Type B pancreatic cell (in vitro differentiated cells): Measurements from ENCODE around the gene INAVA. TPM values are rescaled to one million over a fixed set of nuclear protein-coding genes. Genes with fewer than 3 reads are reported as not detected.
"Not testable (repeated sequence)": the region's sequence is repeated elsewhere in the genome, so short reads cannot be mapped to it uniquely, and the experiment has no call there.

ENCODE experiments used
- DNase-seq: peaks from one replicate; pipeline ENCODE4 v3.0.0; 2021; ENCODE audit warnings: mixed read lengths; ENCODE audit not compliant: unreplicated experiment; ENCODE audit errors: extremely low spot score
- H3K27ac Mint-ChIP-seq: 2 replicates; pipeline ENCODE4 v1.8.0; 2021; ENCODE audit warnings: mild to moderate bottlenecking, mixed read lengths
- H3K27me3 Mint-ChIP-seq: 2 replicates; pipeline ENCODE4 v1.8.0; 2021; ENCODE audit warnings: mixed read lengths
- H3K36me3 Mint-ChIP-seq: 2 replicates; pipeline ENCODE4 v1.8.0; 2021; ENCODE audit warnings: mixed read lengths
- H3K4me1 Mint-ChIP-seq: one replicate; pipeline ENCODE4 v1.8.0; 2021; ENCODE audit warnings: mixed read lengths; ENCODE audit not compliant: unreplicated experiment
- H3K4me3 Mint-ChIP-seq: 2 replicates; pipeline ENCODE4 v1.8.0; 2021; ENCODE audit warnings: mild to moderate bottlenecking, mixed read lengths
- H3K9me3 Mint-ChIP-seq: 2 replicates; pipeline ENCODE4 v1.8.0; 2021; ENCODE audit warnings: mixed read lengths
- CTCF ChIP-seq: fragments of 200-600 bp; sonication (generic); conservative IDR thresholded peaks from 2 replicates; pipeline ENCODE4 v1.5.0; 2021; ENCODE audit warnings: antibody characterized with exemption, mild to moderate bottlenecking
- total RNA-seq: library from RNA; stranded (reverse); gene quantifications from 2 replicates; pipeline ENCODE4 v1.2.1, GENCODE V29; 2021; ENCODE audit warnings: low replicate concordance

Gene INAVA
- total RNA-seq, 1 donor from 2014 or later: 38.4 TPM

DNA sequence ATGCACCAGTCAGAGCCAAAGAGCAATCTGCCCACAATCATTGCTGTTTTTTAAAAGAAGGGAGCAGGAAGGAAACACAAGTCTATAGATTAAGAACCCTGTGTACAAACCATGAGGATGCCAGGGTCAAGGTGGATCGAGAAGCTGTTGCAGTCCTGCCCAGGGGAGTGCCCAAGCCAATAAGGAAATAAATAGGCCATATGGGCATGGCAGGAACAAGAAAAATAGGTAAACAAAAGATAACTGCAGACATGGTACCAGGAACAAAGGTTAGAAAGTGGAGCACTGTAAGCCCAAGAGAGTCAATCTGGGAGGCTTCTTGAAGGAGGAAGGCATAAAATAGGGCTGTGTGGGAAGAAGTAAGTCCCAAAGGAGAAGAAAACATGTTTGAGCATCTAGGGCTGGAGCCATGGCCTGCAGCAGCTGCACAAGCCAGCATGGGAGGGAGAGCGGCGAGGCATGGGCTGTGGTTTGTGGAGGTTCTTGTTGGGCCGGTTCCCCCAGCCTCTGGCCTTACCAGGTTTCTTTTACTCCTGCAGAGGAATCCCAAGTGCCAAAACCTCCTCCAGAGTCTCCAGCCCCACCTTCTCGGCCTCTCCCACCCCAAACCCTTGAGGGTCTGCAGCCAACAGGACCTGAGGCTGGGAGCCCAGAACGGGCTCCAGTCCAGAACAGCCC lies 13.6 kb downstream of the INAVA start:
- Mint-ChIP-seq H3K27me3 (no peaks in the 10 kb centered on the region), H3K4me1 (no peaks in the 10 kb centered on the region), H3K9me3 (no peaks in the 10 kb centered on the region), H3K27ac (peak overlapping the region; percentile 22), H3K36me3 (peaks cover 10% of the 10 kb centered on the region), H3K4me3 (no peak overlapping the region)
- no peak for DNase-seq
- no peak for TF ChIP-seq CTCF

DNA sequence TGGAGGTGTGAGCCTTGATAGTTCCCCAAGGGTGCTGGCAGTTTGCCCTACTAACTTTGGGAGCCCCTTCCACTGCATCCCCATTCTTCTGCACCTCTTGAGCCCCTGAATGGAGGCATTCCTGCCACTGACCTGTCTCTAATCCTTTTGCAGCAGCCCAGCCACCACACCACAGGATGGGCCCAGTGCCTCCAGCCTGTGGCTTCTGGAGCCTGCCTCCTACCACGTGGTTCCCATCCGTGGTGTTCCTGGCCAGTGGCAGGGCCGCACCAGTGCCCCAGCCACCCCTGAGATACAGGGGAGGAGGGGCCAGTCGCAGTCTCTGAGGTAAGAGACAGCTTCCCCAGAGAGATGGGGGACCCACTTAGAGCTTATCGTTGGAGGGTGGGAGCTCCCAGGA lies 14.4 kb downstream of the INAVA start:
- H3K36me3 Mint-ChIP-seq: peaks cover 10% of the 10 kb centered on the region
- no peak for TF ChIP-seq CTCF
- no peak overlapping the region for H3K27ac Mint-ChIP-seq
- H3K4me3 Mint-ChIP-seq: no peak overlapping the region
- H3K4me1 Mint-ChIP-seq: no peaks in the 10 kb centered on the region
- H3K9me3 Mint-ChIP-seq: no peaks in the 10 kb centered on the region
- no peak for DNase-seq
- no peaks in the 10 kb centered on the region for H3K27me3 Mint-ChIP-seq

GRCh38 chr1:200909757-200910239 lies 15.1 kb downstream of the INAVA start:
- DNase-seq: no peak
- no peak for TF ChIP-seq CTCF
- Mint-ChIP-seq H3K4me3 (no peak overlapping the region), H3K36me3 (peaks cover 10% of the 10 kb centered on the region), H3K9me3 (no peaks in the 10 kb centered on the region), H3K4me1 (no peaks in the 10 kb centered on the region), H3K27me3 (no peaks in the 10 kb centered on the region), H3K27ac (no peak overlapping the region)

- Mint-ChIP-seq H3K4me3 (no peak overlapping the region), H3K27me3 (no peaks in the 10 kb centered on the region), H3K9me3 (no peaks in the 10 kb centered on the region), H3K36me3 (peaks cover 10% of the 10 kb centered on the region), H3K27ac (no peak overlapping the region), H3K4me1 (no peaks in the 10 kb centered on the region)
- DNase-seq: no peak
- TF ChIP-seq CTCF: no peak
Measured at GRCh38 chr1:200911361-200911760, 16.7 kb downstream of the INAVA start.

DNA sequence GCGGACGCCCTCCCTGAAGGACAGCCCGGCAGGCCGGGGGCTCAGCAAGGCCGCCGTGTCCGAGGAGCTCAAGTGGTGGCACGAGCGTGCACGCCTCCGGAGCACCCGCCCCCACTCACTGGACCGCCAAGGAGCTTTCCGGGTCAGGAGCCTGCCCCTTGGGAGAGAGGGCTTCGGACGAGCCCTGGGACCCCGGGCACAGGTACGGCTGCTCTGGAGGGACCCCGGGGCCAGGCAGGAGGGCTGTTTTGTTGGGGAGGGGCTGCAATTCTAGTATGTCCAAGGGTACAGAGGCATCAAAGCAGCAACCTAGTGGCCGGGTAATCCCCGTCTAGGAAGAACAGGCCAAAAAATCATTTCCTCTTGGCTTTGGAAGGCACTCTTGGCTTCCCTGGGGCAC lies 17.2 kb downstream of the INAVA start:
- H3K4me3 Mint-ChIP-seq, H3K27me3 Mint-ChIP-seq, H3K27ac Mint-ChIP-seq: not testable (repeated sequence)

DNA sequence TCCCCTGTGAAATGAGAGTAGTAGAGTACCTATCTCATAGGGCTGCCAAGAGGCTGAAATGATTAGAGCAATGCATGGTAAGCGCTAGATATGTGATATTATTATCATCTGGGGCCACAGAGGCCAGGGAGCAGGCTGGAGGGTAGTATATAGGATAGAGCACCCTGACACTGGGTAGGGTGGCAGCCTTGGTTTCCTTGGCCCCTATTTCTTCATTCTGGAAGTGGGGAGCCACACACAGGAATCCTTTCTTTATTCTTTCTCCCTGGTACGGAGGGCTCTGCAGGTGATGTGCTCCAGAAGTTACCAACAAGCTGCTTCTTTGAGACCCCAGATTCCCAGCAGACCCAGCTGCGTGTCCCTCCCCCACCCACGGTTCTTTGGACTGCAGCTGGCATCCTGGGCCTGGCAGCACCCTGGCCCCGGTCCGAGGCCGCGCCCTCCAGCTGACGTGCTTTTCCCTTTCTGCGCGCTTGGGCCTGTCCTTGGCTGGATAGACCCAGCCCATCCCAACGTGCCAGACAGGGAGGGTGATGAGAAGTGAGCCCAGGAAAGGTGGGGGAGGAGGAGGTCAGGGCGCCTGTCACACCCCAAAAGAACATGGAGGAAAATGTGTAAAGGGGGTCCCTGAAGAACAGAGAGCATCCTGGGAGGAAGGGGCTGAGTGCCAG lies 18.2 kb downstream of the INAVA start:
- Mint-ChIP-seq H3K4me1 (no peaks in the 10 kb centered on the region), H3K36me3 (peaks cover 10% of the 10 kb centered on the region), H3K4me3 (no peak overlapping the region), H3K9me3 (no peaks in the 10 kb centered on the region), H3K27ac (no peak overlapping the region), H3K27me3 (no peaks in the 10 kb centered on the region)
- no peak for DNase-seq
- TF ChIP-seq CTCF: no peak

More for the DNA sequence above, 17.2 kb downstream of the INAVA start:
- peaks cover 10% of the 10 kb centered on the region for H3K36me3 Mint-ChIP-seq
- DNase-seq, H3K4me1 Mint-ChIP-seq, H3K9me3 Mint-ChIP-seq: not testable (repeated sequence)
